ENCODE results near the gene DNAH6.

DNA sequence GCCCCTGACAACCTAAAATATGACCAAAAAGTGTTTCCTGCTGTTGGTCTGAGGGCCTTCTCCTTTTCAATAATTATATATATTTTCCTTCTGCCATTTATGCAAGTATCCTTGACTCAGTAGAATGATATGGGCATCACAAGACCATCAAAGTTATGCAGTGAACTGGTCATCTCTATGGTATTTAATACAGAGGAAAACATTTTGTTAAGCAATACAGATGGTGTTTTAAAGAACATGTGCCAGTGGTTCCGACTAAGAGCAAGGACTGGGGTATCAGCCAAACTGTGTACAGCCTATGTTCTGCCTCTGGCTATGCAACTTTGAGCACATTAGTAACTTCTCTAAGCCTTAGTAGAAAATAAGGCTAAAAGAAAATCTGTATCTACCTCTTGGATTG, 185.6 kb downstream of the DNAH6 start:
- TF ChIP-seq, protein P1, sequence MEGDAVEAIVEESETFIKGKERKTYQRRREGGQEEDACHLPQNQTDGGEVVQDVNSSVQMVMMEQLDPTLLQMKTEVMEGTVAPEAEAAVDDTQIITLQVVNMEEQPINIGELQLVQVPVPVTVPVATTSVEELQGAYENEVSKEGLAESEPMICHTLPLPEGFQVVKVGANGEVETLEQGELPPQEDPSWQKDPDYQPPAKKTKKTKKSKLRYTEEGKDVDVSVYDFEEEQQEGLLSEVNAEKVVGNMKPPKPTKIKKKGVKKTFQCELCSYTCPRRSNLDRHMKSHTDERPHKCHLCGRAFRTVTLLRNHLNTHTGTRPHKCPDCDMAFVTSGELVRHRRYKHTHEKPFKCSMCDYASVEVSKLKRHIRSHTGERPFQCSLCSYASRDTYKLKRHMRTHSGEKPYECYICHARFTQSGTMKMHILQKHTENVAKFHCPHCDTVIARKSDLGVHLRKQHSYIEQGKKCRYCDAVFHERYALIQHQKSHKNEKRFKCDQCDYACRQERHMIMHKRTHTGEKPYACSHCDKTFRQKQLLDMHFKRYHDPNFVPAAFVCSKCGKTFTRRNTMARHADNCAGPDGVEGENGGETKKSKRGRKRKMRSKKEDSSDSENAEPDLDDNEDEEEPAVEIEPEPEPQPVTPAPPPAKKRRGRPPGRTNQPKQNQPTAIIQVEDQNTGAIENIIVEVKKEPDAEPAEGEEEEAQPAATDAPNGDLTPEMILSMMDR (IDR thresholded peaks at IDR 0.05), result no peak
- TF ChIP-seq E2F1 (CRISPR knock-in tag; IDR thresholded peaks at IDR 0.05), result no peak
- TF ChIP-seq MLX (CRISPR knock-in tag; IDR thresholded peaks at IDR 0.05), result no peak
- TF ChIP-seq, protein P2, sequence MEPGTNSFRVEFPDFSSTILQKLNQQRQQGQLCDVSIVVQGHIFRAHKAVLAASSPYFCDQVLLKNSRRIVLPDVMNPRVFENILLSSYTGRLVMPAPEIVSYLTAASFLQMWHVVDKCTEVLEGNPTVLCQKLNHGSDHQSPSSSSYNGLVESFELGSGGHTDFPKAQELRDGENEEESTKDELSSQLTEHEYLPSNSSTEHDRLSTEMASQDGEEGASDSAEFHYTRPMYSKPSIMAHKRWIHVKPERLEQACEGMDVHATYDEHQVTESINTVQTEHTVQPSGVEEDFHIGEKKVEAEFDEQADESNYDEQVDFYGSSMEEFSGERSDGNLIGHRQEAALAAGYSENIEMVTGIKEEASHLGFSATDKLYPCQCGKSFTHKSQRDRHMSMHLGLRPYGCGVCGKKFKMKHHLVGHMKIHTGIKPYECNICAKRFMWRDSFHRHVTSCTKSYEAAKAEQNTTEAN (CRISPR knock-in tag; IDR thresholded peaks at IDR 0.05), result no peak
- TF ChIP-seq, protein P3, sequence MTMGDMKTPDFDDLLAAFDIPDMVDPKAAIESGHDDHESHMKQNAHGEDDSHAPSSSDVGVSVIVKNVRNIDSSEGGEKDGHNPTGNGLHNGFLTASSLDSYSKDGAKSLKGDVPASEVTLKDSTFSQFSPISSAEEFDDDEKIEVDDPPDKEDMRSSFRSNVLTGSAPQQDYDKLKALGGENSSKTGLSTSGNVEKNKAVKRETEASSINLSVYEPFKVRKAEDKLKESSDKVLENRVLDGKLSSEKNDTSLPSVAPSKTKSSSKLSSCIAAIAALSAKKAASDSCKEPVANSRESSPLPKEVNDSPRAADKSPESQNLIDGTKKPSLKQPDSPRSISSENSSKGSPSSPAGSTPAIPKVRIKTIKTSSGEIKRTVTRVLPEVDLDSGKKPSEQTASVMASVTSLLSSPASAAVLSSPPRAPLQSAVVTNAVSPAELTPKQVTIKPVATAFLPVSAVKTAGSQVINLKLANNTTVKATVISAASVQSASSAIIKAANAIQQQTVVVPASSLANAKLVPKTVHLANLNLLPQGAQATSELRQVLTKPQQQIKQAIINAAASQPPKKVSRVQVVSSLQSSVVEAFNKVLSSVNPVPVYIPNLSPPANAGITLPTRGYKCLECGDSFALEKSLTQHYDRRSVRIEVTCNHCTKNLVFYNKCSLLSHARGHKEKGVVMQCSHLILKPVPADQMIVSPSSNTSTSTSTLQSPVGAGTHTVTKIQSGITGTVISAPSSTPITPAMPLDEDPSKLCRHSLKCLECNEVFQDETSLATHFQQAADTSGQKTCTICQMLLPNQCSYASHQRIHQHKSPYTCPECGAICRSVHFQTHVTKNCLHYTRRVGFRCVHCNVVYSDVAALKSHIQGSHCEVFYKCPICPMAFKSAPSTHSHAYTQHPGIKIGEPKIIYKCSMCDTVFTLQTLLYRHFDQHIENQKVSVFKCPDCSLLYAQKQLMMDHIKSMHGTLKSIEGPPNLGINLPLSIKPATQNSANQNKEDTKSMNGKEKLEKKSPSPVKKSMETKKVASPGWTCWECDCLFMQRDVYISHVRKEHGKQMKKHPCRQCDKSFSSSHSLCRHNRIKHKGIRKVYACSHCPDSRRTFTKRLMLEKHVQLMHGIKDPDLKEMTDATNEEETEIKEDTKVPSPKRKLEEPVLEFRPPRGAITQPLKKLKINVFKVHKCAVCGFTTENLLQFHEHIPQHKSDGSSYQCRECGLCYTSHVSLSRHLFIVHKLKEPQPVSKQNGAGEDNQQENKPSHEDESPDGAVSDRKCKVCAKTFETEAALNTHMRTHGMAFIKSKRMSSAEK (CRISPR knock-in tag; IDR thresholded peaks at IDR 0.05; ENCODE audit: borderline replicate concordance), result no peak
- TF ChIP-seq EMX1 (CRISPR knock-in tag; IDR thresholded peaks at IDR 0.05), result no peak
- TF ChIP-seq, protein P4, sequence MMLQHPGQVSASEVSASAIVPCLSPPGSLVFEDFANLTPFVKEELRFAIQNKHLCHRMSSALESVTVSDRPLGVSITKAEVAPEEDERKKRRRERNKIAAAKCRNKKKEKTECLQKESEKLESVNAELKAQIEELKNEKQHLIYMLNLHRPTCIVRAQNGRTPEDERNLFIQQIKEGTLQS (CRISPR knock-in tag; conservative IDR thresholded peaks at IDR 0.05), result no peak
- no peak for TF ChIP-seq PREB (CRISPR knock-in tag; IDR thresholded peaks at IDR 0.05; ENCODE audit: borderline replicate concordance)
- no peak for TF ChIP-seq RELA (CRISPR knock-in tag; IDR thresholded peaks at IDR 0.05; ENCODE audit: borderline replicate concordance)
- TF ChIP-seq, protein P5, sequence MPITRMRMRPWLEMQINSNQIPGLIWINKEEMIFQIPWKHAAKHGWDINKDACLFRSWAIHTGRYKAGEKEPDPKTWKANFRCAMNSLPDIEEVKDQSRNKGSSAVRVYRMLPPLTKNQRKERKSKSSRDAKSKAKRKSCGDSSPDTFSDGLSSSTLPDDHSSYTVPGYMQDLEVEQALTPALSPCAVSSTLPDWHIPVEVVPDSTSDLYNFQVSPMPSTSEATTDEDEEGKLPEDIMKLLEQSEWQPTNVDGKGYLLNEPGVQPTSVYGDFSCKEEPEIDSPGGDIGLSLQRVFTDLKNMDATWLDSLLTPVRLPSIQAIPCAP (CRISPR knock-in tag; IDR thresholded peaks at IDR 0.05), result no peak

Measured in WTC11 (cell line).